EH (cell line): ENCODE results near the gene PAPOLB.
A peak's percentile ranks its signal among the peaks of the same experiment; 100 is the strongest.
"Not testable (repeated sequence)": the region's sequence is repeated elsewhere in the genome, so short reads cannot be mapped to it uniquely, and the experiment has no call there.

ENCODE experiments used
- DNase-seq: peaks from one replicate; pipeline ENCODE4 v3.0.0-alpha.2; 2015; ENCODE audit warnings: low read depth

PAPOLB gene

GRCh38 chr7:4861673-4862072 lies at the start of gene PAPOLB:
Gene PAPOLB (minus strand): TSS chr7:4862030. CDS start chr7:4861810, 220 bp downstream.
- no peak for DNase-seq

- no peak for DNase-seq
Observed at GRCh38 chr7:4911111-4911828, 49.4 kb upstream of the PAPOLB start.

- no peak for DNase-seq
Observed at GRCh38 chr7:4906682-4907081, 44.9 kb upstream of the PAPOLB start.

- DNase-seq, result no peak
Observed at GRCh38 chr7:4905171-4905570, 43.3 kb upstream of the PAPOLB start.

- DNase-seq, result no peak
Observed at GRCh38 chr7:4904346-4904745, 42.5 kb upstream of the PAPOLB start.

GRCh38 chr7:4895766-4896165 lies 33.9 kb upstream of the PAPOLB start:
- DNase-seq, result no peak

- no peak for DNase-seq
Observed at GRCh38 chr7:4894482-4894881, 32.7 kb upstream of the PAPOLB start.

- DNase-seq, result no peak
Observed at GRCh38 chr7:4893929-4894475, 32.2 kb upstream of the PAPOLB start.

- DNase-seq, result not testable (repeated sequence)
Observed at GRCh38 chr7:4893188-4893587, 31.4 kb upstream of the PAPOLB start.

- not testable (repeated sequence) for DNase-seq
Observed at GRCh38 chr7:4891522-4891921, 29.7 kb upstream of the PAPOLB start.

GRCh38 chr7:4889682-4890081 lies 27.9 kb upstream of the PAPOLB start:
- DNase-seq, result no peak

GRCh38 chr7:4888161-4888560 lies 26.3 kb upstream of the PAPOLB start:
- DNase-seq, result no peak

GRCh38 chr7:4886671-4887070 lies 24.8 kb upstream of the PAPOLB start:
- DNase-seq, result no peak

- no peak for DNase-seq
Observed at GRCh38 chr7:4885317-4885807, 23.5 kb upstream of the PAPOLB start.

GRCh38 chr7:4884164-4884563 lies 22.3 kb upstream of the PAPOLB start:
- no peak for DNase-seq

- peak; percentile 91 for DNase-seq
Observed at GRCh38 chr7:4883372-4884144, 21.7 kb upstream of the PAPOLB start, which contains the start of gene RADIL. Gene RADIL (minus strand): TSS chr7:4883716. CDS start chr7:4878139, 5,577 bp downstream.

- DNase-seq, result no peak
Observed at GRCh38 chr7:4883033-4883371, 21.2 kb upstream of the PAPOLB start.

- DNase-seq, result peak; percentile 83
Observed at GRCh38 chr7:4882169-4883032, 20.6 kb upstream of the PAPOLB start.

- DNase-seq, result no peak
Observed at GRCh38 chr7:4880218-4880617, 18.4 kb upstream of the PAPOLB start.

GRCh38 chr7:4879396-4880081 lies 17.7 kb upstream of the PAPOLB start:
- DNase-seq, result no peak
